ENCODE results near the gene LCTL.

GRCh38 chr15:66514586-66514985 lies 51.2 kb downstream of the LCTL start:
- TF ChIP-seq CTCF (IDR thresholded peaks at IDR 0.05) (no peak), POLR2AphosphoS5 (IDR thresholded peaks at IDR 0.05) (no peak)
